DOHH2 (cell line): ENCODE results near the gene ADCY5.

Source experiments
- H3F3A ChIP-seq: fragments of 200-600 bp; sonication (generic), shearing (Covaris generic); 2 replicates; pipeline ENCODE4 v1.6.0; 2016; ENCODE audit warnings: antibody characterized with exemption, mild to moderate bottlenecking; ENCODE audit not compliant: control insufficient read depth, insufficient read depth
- H3K27ac ChIP-seq: fragments of 200-600 bp; sonication (generic); 2 replicates; pipeline ENCODE4 v1.5.1; 2014; ENCODE audit warnings: low read depth, mild to moderate bottlenecking, low read length, moderate library complexity
- H3K27me3 ChIP-seq: fragments of 200-600 bp; sonication (generic); 2 replicates; pipeline ENCODE4 v1.6.1; 2014; ENCODE audit warnings: mild to moderate bottlenecking, low read length, mixed read lengths; ENCODE audit not compliant: control insufficient read depth
- H3K36me3 ChIP-seq: fragments of 200-600 bp; sonication (generic); 2 replicates; pipeline ENCODE4 v1.6.1; 2014; ENCODE audit warnings: mild to moderate bottlenecking, low read length, moderate library complexity, mixed read lengths; ENCODE audit not compliant: control insufficient read depth
- H3K4me1 ChIP-seq: fragments of 200-600 bp; sonication (generic); 2 replicates; pipeline ENCODE4 v1.6.1; 2014; ENCODE audit warnings: mild to moderate bottlenecking, low read length, mixed read lengths; ENCODE audit not compliant: control insufficient read depth
- H3K4me2 ChIP-seq: fragments of 200-600 bp; sonication (generic); 2 replicates; pipeline ENCODE4 v1.6.0; 2014; ENCODE audit warnings: mild to moderate bottlenecking, low read length, moderate library complexity
- H3K4me3 ChIP-seq: fragments of 200-600 bp; sonication (generic); 2 replicates; pipeline ENCODE4 v1.5.1; 2014; ENCODE audit warnings: mild to moderate bottlenecking, low read length, mixed read lengths
- H3K79me2 ChIP-seq: fragments of 200-600 bp; sonication (generic); 2 replicates; pipeline ENCODE4 v1.6.1; 2014; ENCODE audit warnings: mild to moderate bottlenecking, low read length, mixed read lengths; ENCODE audit not compliant: control insufficient read depth
- H3K9me2 ChIP-seq: fragments of 200-600 bp; sonication (generic); replicated peaks from 2 replicates; pipeline ENCODE4 v1.6.1; 2014; ENCODE audit warnings: mild to moderate bottlenecking, low read length, mixed read lengths; ENCODE audit not compliant: control insufficient read depth
- H3K9me3 ChIP-seq: fragments of 200-600 bp; sonication (generic); 2 replicates; pipeline ENCODE4 v1.6.1; 2014; ENCODE audit warnings: antibody characterized with exemption, low read length, mixed read lengths; ENCODE audit not compliant: control insufficient read depth, insufficient read depth
- H4K20me1 ChIP-seq: fragments of 200-600 bp; sonication (generic); 2 replicates; pipeline ENCODE4 v1.6.0; 2014; ENCODE audit warnings: low read depth, mild to moderate bottlenecking, antibody characterized with exemption, low read length, moderate library complexity; ENCODE audit not compliant: control insufficient read depth, insufficient read depth
- EZH2phosphoT487 ChIP-seq: fragments of 200-600 bp; sonication (generic); IDR thresholded peaks from 2 replicates; pipeline ENCODE4 v1.6.1; 2017; ENCODE audit warnings: borderline replicate concordance, mild to moderate bottlenecking, antibody characterized with exemption, low read length, moderate library complexity, mixed read lengths
- TF ChIP-seq, protein P1 (sequence below): fragments of 200-600 bp; sonication (generic); IDR thresholded peaks from one replicate; pipeline ENCODE4 v1.5.1; 2014; ENCODE audit warnings: antibody characterized with exemption, mild to moderate bottlenecking, low read depth, low read length; ENCODE audit not compliant: poor library complexity, severe bottlenecking

ADCY5 gene

DNA sequence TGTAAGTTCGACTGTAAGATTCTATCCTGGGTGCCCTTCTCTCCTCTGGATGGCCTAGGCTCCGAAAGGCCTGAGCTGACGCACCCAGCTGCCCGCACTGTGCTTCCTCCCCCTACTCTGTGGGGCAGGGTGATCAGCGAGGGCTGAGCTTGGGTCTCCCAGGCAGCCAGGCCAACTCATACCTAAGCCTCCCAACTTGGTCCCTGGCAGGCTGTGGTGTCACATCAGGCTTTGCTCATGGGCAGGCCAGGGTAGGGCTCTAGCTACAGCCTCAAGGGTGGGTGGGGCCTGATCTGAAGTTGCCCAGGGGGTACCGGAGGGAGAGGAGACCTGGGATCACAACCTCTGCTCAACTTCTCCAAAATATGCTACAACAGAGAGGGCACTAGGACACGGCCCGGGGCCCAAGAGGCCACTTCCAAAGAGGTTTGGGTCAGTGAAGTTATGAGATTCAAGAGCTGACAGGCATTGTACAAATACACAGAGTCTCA, 123.1 kb downstream of the ADCY5 start:
- Histone ChIP-seq H3K9me2 (no peaks in the 10 kb centered on the region), H3K79me2 (no peaks in the 10 kb centered on the region), H3K4me2 (no peak overlapping the region), H3K36me3 (no peaks in the 10 kb centered on the region), H3K27me3 (0 out of 2 replicates have a peak, but pooled peaks cover 8% of the 10 kb centered on the region), H3K4me3 (no peak overlapping the region), H4K20me1 (no peaks in the 10 kb centered on the region), H3F3A (no peaks in the 10 kb centered on the region), H3K4me1 (no peaks in the 10 kb centered on the region), H3K27ac (no peak overlapping the region), H3K9me3 (no peaks in the 10 kb centered on the region)
- TF ChIP-seq, protein P1, sequence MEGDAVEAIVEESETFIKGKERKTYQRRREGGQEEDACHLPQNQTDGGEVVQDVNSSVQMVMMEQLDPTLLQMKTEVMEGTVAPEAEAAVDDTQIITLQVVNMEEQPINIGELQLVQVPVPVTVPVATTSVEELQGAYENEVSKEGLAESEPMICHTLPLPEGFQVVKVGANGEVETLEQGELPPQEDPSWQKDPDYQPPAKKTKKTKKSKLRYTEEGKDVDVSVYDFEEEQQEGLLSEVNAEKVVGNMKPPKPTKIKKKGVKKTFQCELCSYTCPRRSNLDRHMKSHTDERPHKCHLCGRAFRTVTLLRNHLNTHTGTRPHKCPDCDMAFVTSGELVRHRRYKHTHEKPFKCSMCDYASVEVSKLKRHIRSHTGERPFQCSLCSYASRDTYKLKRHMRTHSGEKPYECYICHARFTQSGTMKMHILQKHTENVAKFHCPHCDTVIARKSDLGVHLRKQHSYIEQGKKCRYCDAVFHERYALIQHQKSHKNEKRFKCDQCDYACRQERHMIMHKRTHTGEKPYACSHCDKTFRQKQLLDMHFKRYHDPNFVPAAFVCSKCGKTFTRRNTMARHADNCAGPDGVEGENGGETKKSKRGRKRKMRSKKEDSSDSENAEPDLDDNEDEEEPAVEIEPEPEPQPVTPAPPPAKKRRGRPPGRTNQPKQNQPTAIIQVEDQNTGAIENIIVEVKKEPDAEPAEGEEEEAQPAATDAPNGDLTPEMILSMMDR, result no peak
- TF ChIP-seq EZH2phosphoT487, result no peak

DNA sequence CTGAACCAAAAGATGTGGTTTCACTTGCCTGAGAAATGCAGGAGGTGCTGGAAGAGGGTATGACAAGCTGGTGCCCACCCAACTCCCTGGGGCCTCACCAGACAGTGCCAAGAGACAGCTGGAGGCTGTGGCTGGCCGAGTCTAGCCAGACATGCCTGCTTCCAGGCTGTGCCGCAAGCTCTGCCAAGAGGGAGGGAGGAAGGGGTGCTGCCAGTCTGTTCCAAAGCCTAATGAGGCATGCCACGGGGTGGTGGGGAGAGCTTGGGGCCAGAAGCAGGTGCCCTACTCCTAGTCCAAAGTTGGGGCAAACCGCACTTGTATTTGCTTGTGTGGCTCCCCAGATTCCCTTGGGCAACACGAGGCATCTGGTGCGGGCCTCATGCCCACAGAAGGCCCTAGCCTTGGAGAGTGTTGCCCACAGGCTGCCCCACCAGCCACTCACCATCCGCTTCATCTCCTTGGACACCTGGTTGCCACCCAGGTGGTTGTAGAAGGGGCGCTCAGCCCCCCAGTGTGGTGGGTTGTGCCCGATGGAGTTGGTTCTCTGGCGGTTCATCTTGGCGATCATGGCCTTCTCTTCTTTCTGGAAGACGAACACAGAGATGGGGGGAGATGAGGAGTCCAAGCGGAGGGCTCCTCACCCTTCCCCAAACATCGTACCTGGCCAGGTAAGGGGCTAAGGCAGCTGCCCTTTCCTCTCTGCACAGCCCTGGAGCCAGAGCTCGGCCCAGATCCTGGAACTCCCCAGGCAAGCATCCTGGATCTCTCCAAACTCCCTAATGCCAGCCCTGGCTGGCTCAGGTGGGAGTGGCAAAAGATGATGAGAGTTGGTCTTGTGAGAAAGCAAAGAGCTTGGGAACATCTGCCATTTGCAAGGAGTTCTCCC, 123.8 kb downstream of the ADCY5 start:
- Histone ChIP-seq H4K20me1 (no peaks in the 10 kb centered on the region), H3K79me2 (no peaks in the 10 kb centered on the region), H3K4me3 (no peak overlapping the region), H3K9me2 (no peaks in the 10 kb centered on the region), H3K9me3 (no peaks in the 10 kb centered on the region), H3K4me2 (no peak overlapping the region), H3K4me1 (no peaks in the 10 kb centered on the region), H3K27me3 (0 out of 2 replicates have a peak, but pooled peaks cover 8% of the 10 kb centered on the region), H3F3A (no peaks in the 10 kb centered on the region), H3K36me3 (no peaks in the 10 kb centered on the region), H3K27ac (no peak overlapping the region)
- TF ChIP-seq, protein P1, result no peak
- no peak for TF ChIP-seq EZH2phosphoT487

DNA sequence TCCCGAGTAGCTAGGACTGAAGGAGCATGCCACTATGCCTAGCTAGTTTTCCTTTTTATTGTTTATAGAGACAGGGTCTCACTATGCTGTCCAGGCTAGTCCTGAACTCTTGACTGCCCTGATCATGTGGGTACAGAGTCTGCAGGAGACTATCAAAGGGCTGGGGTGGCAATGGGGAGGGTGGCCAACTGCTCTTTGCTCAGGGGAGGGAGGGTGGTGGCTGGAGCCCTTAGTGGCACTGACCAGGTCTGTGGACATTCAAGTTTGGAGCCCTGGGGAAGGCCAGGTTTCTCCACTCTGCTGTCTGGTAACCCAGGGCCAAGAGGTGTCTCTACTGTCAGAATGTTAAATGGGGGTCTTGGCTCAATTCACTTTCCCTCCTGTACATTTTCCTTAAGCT, 125.1 kb downstream of the ADCY5 start:
- Histone ChIP-seq H3K27ac (no peak overlapping the region), H3K4me1 (no peaks in the 10 kb centered on the region), H3K9me2 (no peaks in the 10 kb centered on the region), H4K20me1 (no peaks in the 10 kb centered on the region), H3K27me3 (0 out of 2 replicates have a peak, but pooled peaks cover 8% of the 10 kb centered on the region), H3K79me2 (no peaks in the 10 kb centered on the region), H3K36me3 (no peaks in the 10 kb centered on the region), H3K9me3 (no peaks in the 10 kb centered on the region), H3K4me3 (no peak overlapping the region), H3F3A (no peaks in the 10 kb centered on the region), H3K4me2 (no peak overlapping the region)
- TF ChIP-seq, protein P1, result no peak
- TF ChIP-seq EZH2phosphoT487, result no peak
